ENCODE results near the gene MAPK1. TPM values are rescaled to one million over a fixed set of nuclear protein-coding genes. Genes with fewer than 3 reads are reported as not detected.

The MAPK1 gene
- total RNA-seq, 2 donors from 2014 or later = 61.4 to 63.1 TPM

DNA sequence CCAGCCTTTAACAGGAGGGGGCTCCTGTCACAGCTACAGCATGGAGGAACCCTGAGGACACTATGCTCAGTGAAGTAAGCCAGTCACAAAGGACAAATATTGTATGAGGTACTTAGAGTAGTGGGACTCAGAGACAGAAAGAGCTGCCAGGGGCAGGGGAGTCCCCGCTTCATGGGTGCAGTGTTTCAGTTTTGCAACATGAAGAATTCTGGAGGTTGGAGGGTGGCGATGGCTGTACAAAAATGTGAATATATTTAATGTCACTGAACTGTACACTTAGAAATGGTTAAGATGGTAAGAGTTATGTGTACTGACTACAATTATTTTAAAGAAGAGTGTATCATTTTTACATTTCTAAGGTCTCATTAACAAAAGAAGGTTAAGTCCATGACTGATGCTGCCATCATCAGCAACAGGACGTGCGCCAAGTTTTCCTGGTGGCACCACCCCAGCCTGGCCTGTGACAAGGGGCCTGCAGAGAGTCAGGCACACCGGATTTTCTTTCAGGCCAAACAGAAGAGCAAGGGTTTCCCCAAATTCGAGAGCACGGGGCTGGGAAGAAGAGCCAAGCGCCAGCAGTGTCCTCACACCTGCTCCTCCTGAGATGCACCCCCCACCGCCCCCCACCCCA, 153.9 kb downstream of the MAPK1 start:
- TF ChIP-seq, protein P1, sequence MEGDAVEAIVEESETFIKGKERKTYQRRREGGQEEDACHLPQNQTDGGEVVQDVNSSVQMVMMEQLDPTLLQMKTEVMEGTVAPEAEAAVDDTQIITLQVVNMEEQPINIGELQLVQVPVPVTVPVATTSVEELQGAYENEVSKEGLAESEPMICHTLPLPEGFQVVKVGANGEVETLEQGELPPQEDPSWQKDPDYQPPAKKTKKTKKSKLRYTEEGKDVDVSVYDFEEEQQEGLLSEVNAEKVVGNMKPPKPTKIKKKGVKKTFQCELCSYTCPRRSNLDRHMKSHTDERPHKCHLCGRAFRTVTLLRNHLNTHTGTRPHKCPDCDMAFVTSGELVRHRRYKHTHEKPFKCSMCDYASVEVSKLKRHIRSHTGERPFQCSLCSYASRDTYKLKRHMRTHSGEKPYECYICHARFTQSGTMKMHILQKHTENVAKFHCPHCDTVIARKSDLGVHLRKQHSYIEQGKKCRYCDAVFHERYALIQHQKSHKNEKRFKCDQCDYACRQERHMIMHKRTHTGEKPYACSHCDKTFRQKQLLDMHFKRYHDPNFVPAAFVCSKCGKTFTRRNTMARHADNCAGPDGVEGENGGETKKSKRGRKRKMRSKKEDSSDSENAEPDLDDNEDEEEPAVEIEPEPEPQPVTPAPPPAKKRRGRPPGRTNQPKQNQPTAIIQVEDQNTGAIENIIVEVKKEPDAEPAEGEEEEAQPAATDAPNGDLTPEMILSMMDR (IDR thresholded peaks at IDR 0.05) = no peak
- Histone ChIP-seq H3K36me3 (no peaks in the 10 kb centered on the region), H3K4me3 (peak overlapping the region; percentile 48), H3K27me3 (replicated peaks; ENCODE audit: insufficient read depth) (no peaks in the 10 kb centered on the region), H3K9me3 (no peaks in the 10 kb centered on the region), H3K4me1 (ENCODE audit: control insufficient read depth in 1 of 2, low read depth in 2 of 2) (peaks cover 0 to 8% of the 10 kb centered on the region in 2 donors), H3K27ac (no peak overlapping the region)
- DNase-seq (ENCODE audit: low spot score) (no peak), ATAC-seq (ENCODE audit: insufficient number of reproducible peaks, low FRiP score, low read depth) (no peak)

GRCh38 chr22:21712751-21713427, 154.6 kb downstream of the MAPK1 start:
- peaks cover 0 to 8% of the 10 kb centered on the region in 2 donors for H3K4me1 ChIP-seq (ENCODE audit: control insufficient read depth in 1 of 2, low read depth in 2 of 2)

GRCh38 chr22:21711851-21712250, 155.6 kb downstream of the MAPK1 start:
- no peaks in the 10 kb centered on the region for H3K36me3 ChIP-seq
- no peak for DNase-seq (ENCODE audit: low spot score)
- no peaks in the 10 kb centered on the region for H3K9me3 ChIP-seq
- no peak overlapping the region for H3K27ac ChIP-seq
- H3K4me1 ChIP-seq (ENCODE audit: control insufficient read depth in 1 of 2, low read depth in 2 of 2) = peaks cover 0 to 8% of the 10 kb centered on the region in 2 donors
- no peak for ATAC-seq (ENCODE audit: insufficient number of reproducible peaks, low FRiP score, low read depth)
- TF ChIP-seq, protein P1 (IDR thresholded peaks at IDR 0.05) = no peak
- H3K27me3 ChIP-seq (replicated peaks; ENCODE audit: insufficient read depth) = no peaks in the 10 kb centered on the region
- no peak overlapping the region for H3K4me3 ChIP-seq

More at GRCh38 chr22:21712751-21713427, 154.6 kb downstream of the MAPK1 start:
- no peaks in the 10 kb centered on the region for H3K27me3 ChIP-seq (replicated peaks; ENCODE audit: insufficient read depth)
- peak; percentile 88 for ATAC-seq (ENCODE audit: insufficient number of reproducible peaks, low FRiP score, low read depth)
- H3K27ac ChIP-seq = no peak overlapping the region
- H3K36me3 ChIP-seq = no peaks in the 10 kb centered on the region
- TF ChIP-seq, protein P1 (IDR thresholded peaks at IDR 0.05) = peak; percentile 82
- no peak for DNase-seq (ENCODE audit: low spot score)
- H3K9me3 ChIP-seq = no peaks in the 10 kb centered on the region
- H3K4me3 ChIP-seq = peak overlapping the region; percentile 48

- DNase-seq (ENCODE audit: low spot score) (no peak), ATAC-seq (ENCODE audit: insufficient number of reproducible peaks, low FRiP score, low read depth) (no peak)
- no peak overlapping the region for H3K27ac ChIP-seq
- H3K27me3 ChIP-seq (replicated peaks; ENCODE audit: insufficient read depth) = no peaks in the 10 kb centered on the region
- no peaks in the 10 kb centered on the region for H3K9me3 ChIP-seq
- H3K4me1 ChIP-seq (ENCODE audit: control insufficient read depth in 1 of 2, low read depth in 2 of 2) = peaks cover 0 to 8% of the 10 kb centered on the region in 2 donors
- H3K4me3 ChIP-seq = no peak overlapping the region
- TF ChIP-seq, protein P1 (IDR thresholded peaks at IDR 0.05) = no peak
- no peaks in the 10 kb centered on the region for H3K36me3 ChIP-seq
Measured at GRCh38 chr22:21710156-21710555, 157.3 kb downstream of the MAPK1 start.

DNA sequence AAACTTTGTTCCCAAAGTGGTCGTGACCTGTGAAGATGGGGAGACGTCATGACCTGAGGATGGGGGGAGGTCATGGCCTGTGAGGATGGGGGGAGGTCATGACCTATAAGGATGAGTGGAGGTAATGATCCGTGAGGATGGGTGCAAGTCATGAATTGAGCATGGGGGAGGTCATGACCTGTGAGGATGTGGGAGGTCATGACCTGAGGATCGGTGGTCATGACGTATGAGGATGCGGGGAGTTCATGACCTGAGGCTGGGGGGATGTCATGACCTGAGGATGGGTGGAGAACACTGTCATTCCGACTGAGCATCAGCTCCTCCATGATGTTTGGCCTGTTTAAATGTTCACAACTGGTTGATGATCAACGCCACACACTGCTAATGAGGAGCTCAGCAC, 157.8 kb downstream of the MAPK1 start:
- H3K4me1 ChIP-seq (ENCODE audit: control insufficient read depth in 1 of 2, low read depth in 2 of 2) = peaks cover 0 to 8% of the 10 kb centered on the region in 2 donors
- H3K27me3 ChIP-seq (replicated peaks; ENCODE audit: insufficient read depth) = no peaks in the 10 kb centered on the region
- H3K27ac ChIP-seq = no peak overlapping the region
- H3K9me3 ChIP-seq = no peaks in the 10 kb centered on the region
- no peak for DNase-seq (ENCODE audit: low spot score)
- H3K4me3 ChIP-seq = no peak overlapping the region
- TF ChIP-seq, protein P1 (IDR thresholded peaks at IDR 0.05) = no peak
- no peaks in the 10 kb centered on the region for H3K36me3 ChIP-seq
- ATAC-seq (ENCODE audit: insufficient number of reproducible peaks, low FRiP score, low read depth) = no peak

Data from thoracic aorta (tissue), 2 donors.